Right lobe of liver (tissue), 4 donors: ENCODE data around the gene NCEH1.

Source experiments
- CTCF ChIP-seq, 4 donors: fragments of 200-600 bp in 3 of 4; fragments of 450-650 bp in 1 of 4; IDR thresholded peaks; one replicate each; pipeline versions ENCODE4 v1.5.1 to v1.8.0; 2016 to 2022; ENCODE audit warnings: antibody characterized with exemption in 4 of 4, mild to moderate bottlenecking in 2 of 4
- POLR2A ChIP-seq: fragments of 450-650 bp; IDR thresholded peaks from one replicate; pipeline ENCODE4 v1.6.1; 2017; ENCODE audit warnings: antibody characterized with exemption, mild to moderate bottlenecking
- donor health status: DM: no; HTN: no; CAD: no.
- donor health status: DM: no; HTN: no; CAD: no.
- donor health status: DM: no; HTN: yes; CAD: no.

- TF ChIP-seq CTCF (IDR thresholded peaks at IDR 0.05) (peak; percentile 26 to 41 (median 32)), POLR2A (no peak)
These were observed 6.7 kb upstream of the NCEH1 start for GRCh38 chr3:172717493-172718088.
